GM11168 (cell line): ENCODE data around the gene PXDN.
"Not testable (repeated sequence)": the region's sequence is repeated elsewhere in the genome, so short reads cannot be mapped to it uniquely, and the experiment has no call there.

ENCODE experiments used
- in situ Hi-C: fragments of 300-500 bp; cut with MboI; formaldehyde crosslinking; loops from one replicate; pipeline ENCODE4 v1.12.0; 2022; ENCODE audit warnings: low sequenced_read_pairs; ENCODE audit not compliant: unreplicated experiment

Gene PXDN

DNA sequence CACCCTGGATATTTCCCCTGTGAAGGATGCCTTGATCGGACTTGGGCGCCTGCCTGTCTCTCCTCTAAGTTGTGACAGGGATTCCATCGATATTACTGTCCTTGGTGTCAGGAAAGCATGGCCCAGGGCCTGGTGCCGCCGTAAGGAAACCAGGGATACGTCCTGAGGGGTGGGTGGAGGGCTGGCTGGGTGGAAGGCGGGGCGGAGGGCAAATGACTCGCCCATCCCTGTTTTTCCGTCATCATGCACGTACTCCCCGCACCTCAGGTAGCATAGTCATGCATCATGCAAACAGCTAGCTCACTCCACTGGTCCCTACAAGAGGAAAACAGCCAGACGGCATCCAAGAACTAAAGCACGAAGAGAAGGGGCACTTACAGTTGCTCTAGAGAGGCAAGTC lies 57.1 kb downstream of the PXDN start:
- in situ Hi-C loops: no loop called here

DNA sequence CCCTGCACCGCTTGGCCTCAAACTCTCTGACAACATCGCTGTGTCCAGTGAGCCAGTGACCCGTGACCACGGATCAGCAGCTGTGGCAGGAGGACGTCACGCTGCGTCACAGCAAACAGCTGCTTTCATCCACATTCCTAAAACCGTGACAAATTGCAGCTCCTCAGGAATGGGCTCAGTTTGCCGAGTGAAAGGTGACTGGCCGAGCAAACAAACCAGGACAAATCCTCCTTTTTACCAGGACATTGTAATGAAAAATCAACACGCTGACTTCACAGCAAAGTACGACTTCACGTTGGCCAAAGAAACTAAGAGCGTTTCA lies 57.6 kb downstream of the PXDN start:
- in situ Hi-C loops: no loop called here

DNA sequence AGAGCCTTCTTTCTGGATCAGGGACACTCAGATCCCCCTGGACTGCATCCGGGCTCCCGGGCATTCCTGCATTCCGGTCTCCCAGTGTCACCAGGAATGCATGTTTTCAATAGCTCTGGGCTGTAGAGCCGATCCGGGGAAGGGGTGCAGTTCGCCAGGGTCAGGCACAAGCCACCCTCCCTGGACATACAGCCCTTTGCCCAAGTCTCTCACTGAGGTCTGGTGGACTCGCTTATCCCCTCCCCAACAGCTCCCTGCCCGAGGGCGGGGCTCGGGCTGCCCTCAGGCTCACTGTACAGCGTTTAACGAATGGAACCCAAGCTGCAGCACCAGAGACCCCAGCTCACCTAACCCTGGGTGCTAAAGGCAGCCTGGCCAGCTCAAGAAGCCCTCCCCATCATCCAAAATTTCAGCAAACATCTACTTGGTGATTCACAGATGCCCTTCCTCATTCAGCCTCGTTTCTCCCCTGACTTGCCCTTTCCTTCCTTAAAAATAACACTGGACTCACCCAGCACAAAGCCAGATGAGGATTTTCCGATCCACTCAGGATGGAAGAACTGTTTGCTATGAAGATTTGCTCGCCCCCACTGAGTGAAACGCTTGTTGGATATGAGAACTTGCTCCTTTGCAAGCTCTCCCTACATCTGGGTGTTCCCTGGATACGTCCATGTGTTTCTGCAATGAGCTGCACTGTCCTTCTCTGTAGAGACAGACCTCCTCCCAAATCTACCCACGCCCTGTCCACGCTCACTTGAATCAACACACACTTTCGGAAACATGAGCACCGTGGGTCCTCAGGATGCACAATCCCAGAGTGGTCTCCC lies 58.1 kb downstream of the PXDN start:
- in situ Hi-C loops: no loop called here

- in situ Hi-C loops: no loop called here
Observed at GRCh38 chr2:1685078-1685956, 59.0 kb downstream of the PXDN start.

DNA sequence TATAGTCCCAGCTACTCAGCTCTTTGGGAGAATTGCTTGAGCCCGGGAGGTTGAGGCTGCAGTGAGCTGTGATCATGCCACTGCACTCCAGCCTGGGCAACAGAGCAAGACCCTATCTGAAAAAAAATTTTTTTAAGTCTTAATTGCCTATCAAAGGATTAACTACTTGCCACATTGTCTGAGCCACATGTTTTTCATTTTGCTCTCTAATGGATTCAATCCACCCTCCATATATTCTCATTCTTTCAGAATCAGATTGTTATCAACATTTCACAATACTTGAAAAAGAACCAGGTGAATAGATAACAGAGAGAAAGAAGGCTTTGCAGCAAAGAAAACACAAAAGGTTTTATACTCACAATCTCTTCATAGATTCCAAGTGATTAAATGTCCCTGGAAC lies 61.0 kb downstream of the PXDN start:
- in situ Hi-C loops: no loop called here

DNA sequence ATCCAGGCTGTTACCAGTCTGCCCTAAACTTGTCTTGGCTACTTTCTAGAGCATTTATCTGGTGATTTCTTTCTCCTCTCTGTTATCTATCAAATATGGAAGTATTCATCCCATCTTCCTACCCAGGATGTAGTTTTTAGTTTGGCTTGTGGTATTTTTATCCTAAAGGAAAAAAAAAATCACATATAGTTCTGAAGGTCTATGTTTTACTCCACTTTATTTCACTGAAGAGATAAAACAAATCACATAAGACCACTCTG lies 62.2 kb downstream of the PXDN start:
- in situ Hi-C loops: no loop called here

GRCh38 chr2:1681323-1682180 lies 62.8 kb downstream of the PXDN start:
- in situ Hi-C loops: no loop called here

- in situ Hi-C loops: no loop called here
Observed at GRCh38 chr2:1681017-1681318, 63.3 kb downstream of the PXDN start.

- in situ Hi-C loops: no loop called here
Observed at GRCh38 chr2:1680222-1681016, 63.9 kb downstream of the PXDN start.

GRCh38 chr2:1679488-1680039 lies 64.8 kb downstream of the PXDN start:
- in situ Hi-C loops: not testable (repeated sequence)

- in situ Hi-C loops: not testable (repeated sequence)
Observed at GRCh38 chr2:1679065-1679464, 65.2 kb downstream of the PXDN start.

DNA sequence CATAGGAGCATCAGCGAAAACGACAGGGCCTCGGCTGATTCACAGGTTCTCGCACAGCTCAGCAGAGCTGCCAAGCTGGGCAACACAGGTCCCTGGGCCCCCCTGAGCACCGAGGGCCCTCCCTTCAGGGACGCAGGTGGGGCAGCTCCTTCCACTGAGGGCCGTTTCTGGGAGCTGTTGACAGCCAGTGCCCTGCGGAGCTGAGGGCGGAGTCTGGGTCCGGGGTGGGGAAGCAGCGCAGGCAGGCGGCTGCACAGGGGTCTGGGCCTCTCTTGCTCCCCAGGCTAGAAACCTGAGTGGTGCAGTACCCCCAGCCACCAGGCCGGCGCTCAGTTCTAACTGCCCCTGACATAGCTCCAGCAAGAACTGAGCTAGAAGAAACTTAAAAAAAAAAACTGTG lies 65.7 kb downstream of the PXDN start:
- in situ Hi-C loops: no loop called here

GRCh38 chr2:1677821-1678165 lies 66.5 kb downstream of the PXDN start:
- in situ Hi-C loops: no loop called here

DNA sequence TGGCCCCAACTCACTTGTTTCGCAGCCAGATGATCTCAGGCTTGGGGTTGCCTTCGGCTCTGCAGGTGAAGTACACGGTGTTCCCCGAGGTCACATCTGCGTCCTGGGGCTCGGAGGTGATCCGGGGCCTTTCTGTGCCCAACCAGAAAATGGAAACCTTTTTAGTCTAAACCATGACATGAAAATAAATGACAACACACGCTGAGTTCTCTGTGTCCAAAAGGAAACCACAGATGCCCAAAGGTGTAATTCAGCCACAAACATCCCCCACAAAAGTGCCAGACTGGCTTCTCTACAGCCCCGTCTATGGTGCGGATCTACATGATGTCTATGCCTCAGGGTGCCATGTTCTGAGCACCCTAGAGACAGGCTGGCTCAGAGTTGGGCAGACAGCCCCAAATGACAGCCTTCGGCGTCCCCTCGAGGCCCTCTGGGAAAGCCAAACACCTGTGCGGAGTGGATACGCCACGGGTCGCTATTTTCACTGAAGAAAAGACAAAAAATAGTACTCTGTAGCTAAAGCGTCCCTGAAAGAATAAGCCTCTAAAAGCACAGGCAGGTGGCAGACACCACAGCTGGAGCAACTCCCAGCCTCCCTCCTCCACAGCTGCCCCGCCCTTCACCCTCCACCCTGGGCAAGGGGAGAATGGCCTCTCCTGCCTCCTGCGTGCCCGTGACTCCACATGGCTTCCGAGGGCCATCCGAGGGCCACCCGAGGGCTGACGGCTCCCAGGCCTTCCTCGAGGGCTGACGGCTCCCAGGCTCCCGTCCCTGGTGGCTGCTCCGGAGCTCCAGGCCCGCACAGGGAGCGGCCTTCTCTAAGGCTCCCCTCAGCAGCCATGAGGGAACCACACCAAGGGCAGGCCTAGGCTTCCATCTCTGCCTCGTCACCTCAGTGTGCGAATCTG lies 67.1 kb downstream of the PXDN start:
- in situ Hi-C loops: no loop called here

- in situ Hi-C loops: no loop called here
Observed at GRCh38 chr2:1676091-1676912, 68.0 kb downstream of the PXDN start.

GRCh38 chr2:1675633-1676032 lies 68.7 kb downstream of the PXDN start:
- in situ Hi-C loops: no loop called here

DNA sequence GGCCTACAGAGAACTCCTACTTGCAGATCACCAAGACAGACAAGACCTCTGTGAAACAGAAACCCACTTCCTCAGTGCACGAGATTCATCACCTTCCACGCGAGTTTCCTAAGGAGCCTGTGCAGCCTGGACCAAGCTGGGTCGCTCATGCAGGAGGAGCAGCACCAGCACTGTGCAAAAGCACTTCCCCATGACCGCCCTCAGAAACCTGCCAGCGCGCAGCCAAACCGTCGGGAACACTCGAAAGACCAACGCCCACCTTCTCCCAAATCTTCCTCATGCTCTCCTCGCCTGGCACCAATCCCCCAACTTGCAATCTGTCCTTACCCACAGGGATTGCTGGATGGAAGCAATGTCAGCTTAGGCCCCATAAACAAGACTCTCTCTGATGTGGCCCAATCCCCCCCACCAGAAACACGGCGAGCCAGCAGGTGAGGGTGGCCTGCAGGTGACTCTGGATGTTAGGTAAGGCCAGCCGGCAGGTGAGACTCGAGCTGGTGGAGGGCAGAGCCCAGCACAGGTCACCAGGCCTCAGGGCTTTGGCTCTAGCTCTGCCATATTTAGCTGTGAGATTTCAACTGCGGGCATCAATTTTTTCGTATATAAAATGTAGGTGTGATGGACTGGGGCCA lies 69.4 kb downstream of the PXDN start:
- in situ Hi-C loops: no loop called here

GRCh38 chr2:1674276-1674675 lies 70.0 kb downstream of the PXDN start:
- in situ Hi-C loops: no loop called here
